CD14-positive monocyte (primary cell): ENCODE measurements around the gene UNC5A. TPM values are rescaled to one million over a fixed set of nuclear protein-coding genes. Genes with fewer than 3 reads are reported as not detected.

Source experiments
- DNase-seq, 3 donors: peaks; one replicate each; pipeline ENCODE4 v3.0.0-alpha.2; 2011 to 2022
- H2AFZ ChIP-seq: 2 replicates; pipeline ENCODE4 v1.6.0; 2012; ENCODE audit warnings: mild to moderate bottlenecking, low read depth, low read length, inconsistent platforms; ENCODE audit not compliant: insufficient read depth, poor library complexity, severe bottlenecking
- H3K27ac ChIP-seq, 2 donors: 1 replicate in 1 of 2; 2 replicates in 1 of 2; pipeline ENCODE4 v1.5.1; 2012 to 2013; ENCODE audit warnings: low read length in 2 of 2, control low read depth in 1 of 2, inconsistent platforms in 1 of 2, low read depth in 1 of 2, mild to moderate bottlenecking in 1 of 2
- H3K27me3 ChIP-seq, 2 donors: one replicate each; pipeline versions ENCODE4 v1.6.0 to v1.6.1; 2011 to 2013; ENCODE audit warnings: low read length in 2 of 2; ENCODE audit not compliant: control insufficient read depth in 2 of 2, insufficient read depth in 2 of 2
- H3K36me3 ChIP-seq, 2 donors: replicated peaks in 1 of 2; 1 replicate in 1 of 2; 2 replicates in 1 of 2; pipeline versions ENCODE4 v1.5.1 to v1.6.1; 2012 to 2013; ENCODE audit warnings: low read length in 2 of 2, control low read depth in 1 of 2, inconsistent platforms in 1 of 2, mild to moderate bottlenecking in 1 of 2; ENCODE audit not compliant: insufficient read depth in 2 of 2, control insufficient read depth in 1 of 2
- H3K4me1 ChIP-seq, 2 donors: 1 replicate in 1 of 2; 2 replicates in 1 of 2; pipeline versions ENCODE4 v1.5.1 to v1.6.1; 2012 to 2013; ENCODE audit warnings: low read length in 2 of 2, control low read depth in 1 of 2, inconsistent platforms in 1 of 2, mild to moderate bottlenecking in 1 of 2, moderate library complexity in 1 of 2; ENCODE audit not compliant: insufficient read depth in 2 of 2, control insufficient read depth in 1 of 2
- H3K4me2 ChIP-seq: replicated peaks from 2 replicates; pipeline ENCODE3; 2012; ENCODE audit warnings: low read length, moderate library complexity, mild to moderate bottlenecking; ENCODE audit not compliant: poor library complexity, severe bottlenecking; ENCODE audit errors: extremely low read depth
- H3K4me3 ChIP-seq, 3 experiments: fragments of 200-600 bp in 1 of 3; sonication (generic) in 1 of 3; replicated peaks in 1 of 3; 1 replicate in 2 of 3; 2 replicates in 1 of 3; pipeline ENCODE4 v1.5.1; 2011 to 2013; ENCODE audit warnings: low read length in 3 of 3, mild to moderate bottlenecking in 3 of 3, control low read depth in 2 of 3, low read depth in 2 of 3, inconsistent platforms in 1 of 3, moderate library complexity in 1 of 3
- H3K79me2 ChIP-seq: 2 replicates; pipeline ENCODE4 v1.6.0; 2012; ENCODE audit warnings: mild to moderate bottlenecking, control low read depth, inconsistent platforms, low read length, moderate library complexity; ENCODE audit not compliant: insufficient read depth
- H3K9ac ChIP-seq: 2 replicates; pipeline ENCODE4 v1.6.0; 2017; ENCODE audit warnings: low read length, mild to moderate bottlenecking; ENCODE audit not compliant: insufficient read depth, poor library complexity, severe bottlenecking
- H3K9me3 ChIP-seq, 2 donors: replicated peaks in 1 of 2; 1 replicate in 1 of 2; 2 replicates in 1 of 2; pipeline versions ENCODE4 v1.5.1 to v1.6.1; 2012 to 2013; ENCODE audit warnings: low read length in 2 of 2, control low read depth in 1 of 2; ENCODE audit not compliant: control insufficient read depth in 1 of 2, insufficient read depth in 1 of 2
- H4K20me1 ChIP-seq: 2 replicates; pipeline ENCODE4 v1.6.0; 2012; ENCODE audit warnings: mild to moderate bottlenecking, low read length, control low read depth, moderate library complexity; ENCODE audit not compliant: insufficient read depth
- H3K27ac Mint-ChIP-seq, 7 donors: one replicate each; pipeline ENCODE4 v1.8.0; 2020; ENCODE audit warnings: mild to moderate bottlenecking in 7 of 7, mixed read lengths in 7 of 7, moderate library complexity in 6 of 7, inconsistent platforms in 2 of 7
- H3K27me3 Mint-ChIP-seq, 3 donors: one replicate each; pipeline ENCODE4 v1.8.0; 2021 to 2022; ENCODE audit warnings: low read depth in 3 of 3, mild to moderate bottlenecking in 3 of 3, mixed read lengths in 3 of 3, moderate library complexity in 3 of 3, inconsistent platforms in 1 of 3
- H3K36me3 Mint-ChIP-seq, 2 donors: one replicate each; pipeline ENCODE4 v1.8.0; 2020; ENCODE audit warnings: mixed read lengths in 2 of 2, inconsistent platforms in 1 of 2, mild to moderate bottlenecking in 1 of 2
- H3K4me1 Mint-ChIP-seq: one replicate; pipeline ENCODE4 v1.8.0; 2020; ENCODE audit warnings: mild to moderate bottlenecking, mixed read lengths
- H3K4me3 Mint-ChIP-seq, 2 donors: one replicate each; pipeline ENCODE4 v1.8.0; 2020; ENCODE audit warnings: mild to moderate bottlenecking in 2 of 2, mixed read lengths in 2 of 2, moderate library complexity in 1 of 2
- H3K9me3 Mint-ChIP-seq, 7 donors: one replicate each; pipeline ENCODE4 v1.8.0; 2020 to 2022; ENCODE audit warnings: mixed read lengths in 7 of 7, mild to moderate bottlenecking in 6 of 7, moderate library complexity in 6 of 7, inconsistent platforms in 2 of 7
- CTCF ChIP-seq: fragments of 200-600 bp; IDR thresholded peaks from one replicate; pipeline ENCODE4 v1.8.0; 2022; ENCODE audit warnings: antibody characterized with exemption, mild to moderate bottlenecking
- WGBS: methylation state at CpG from one replicate; pipeline ENCODE4 v1.1.5; 2013; ENCODE audit warnings: missing lambda C conversion rate; ENCODE audit not compliant: insufficient coverage; 5-methylcytosine and 5-hydroxymethylcytosine counted together
- intact Hi-C, 2 donors: fragments of 100-400 bp; cut with micrococcal nuclease; formaldehyde crosslinking; loops; one replicate each; pipeline versions ENCODE4 v1.15.0 to v1.15.1; 2023
- polyA plus RNA-seq, 3 donors: library from polyadenylated mRNA; depleted of rRNA in 1 of 3; unstranded in 2 of 3; stranded (reverse) in 1 of 3; fragments of 300-500 nt in 2 of 3; fragments of >200 nt in 1 of 3; fragmentation: Illumina TruSeq in 2 of 3; gene quantifications; 1 replicate in 2 of 3; 2 replicates in 1 of 3; pipeline ENCODE4 v1.2.3, GENCODE V29; 2012 to 2021

UNC5A gene
- polyA plus RNA-seq, 3 donors = 0.03 to 0.07 TPM; not detected in 1

- Mint-ChIP-seq H3K36me3 (no peaks in the 10 kb centered on the region), H3K27ac (no peak overlapping the region), H3K4me3 (peak overlapping the region in 1 of 2 donors; percentile 78), H3K9me3 (peaks cover 0 to 23% (median 0%) of the 10 kb centered on the region in 7 donors), H3K27me3 (peaks cover 61 to 69% (median 67%) of the 10 kb centered on the region in 3 donors), H3K4me1 (peaks cover 7% of the 10 kb centered on the region)
- peaks cover 29 to 50% of the 10 kb centered on the region in 2 donors for H3K27me3 ChIP-seq
- H3K36me3 ChIP-seq = no peaks in the 10 kb centered on the region
- H3K9ac ChIP-seq = no peak overlapping the region
- no peak for TF ChIP-seq CTCF
- no peak overlapping the region for H3K4me2 ChIP-seq
- peaks cover 0 to 9% of the 10 kb centered on the region in 2 donors for H3K9me3 ChIP-seq
- H3K27ac ChIP-seq = no peak overlapping the region
- no CpG with 5 or more reads among the region's 5 CpGs for WGBS
- no peaks in the 10 kb centered on the region for H3K79me2 ChIP-seq
- H2AFZ ChIP-seq = no peak overlapping the region
- intact Hi-C loops = loop anchor here in 1 of 2 donors (10.0 kb wide), 1 partner anchor 135 kb away; no protein-coding TSS in a partner anchor
- no peak overlapping the region for H3K4me3 ChIP-seq
- no peaks in the 10 kb centered on the region for H4K20me1 ChIP-seq
- no peak for DNase-seq
- H3K4me1 ChIP-seq = peaks cover 2 to 7% of the 10 kb centered on the region in 2 donors
Observed at GRCh38 chr5:176819476-176819875, 9.1 kb downstream of the UNC5A start.

- no peak for TF ChIP-seq CTCF
- Histone ChIP-seq H3K9ac (no peak overlapping the region), H3K4me1 (peaks cover 2 to 7% of the 10 kb centered on the region in 2 donors), H3K27ac (no peak overlapping the region), H3K79me2 (no peaks in the 10 kb centered on the region), H4K20me1 (no peaks in the 10 kb centered on the region), H3K4me3 (no peak overlapping the region), H3K9me3 (peaks cover 0 to 9% of the 10 kb centered on the region in 2 donors), H3K27me3 (peaks cover 29 to 35% of the 10 kb centered on the region in 2 donors), H3K36me3 (no peaks in the 10 kb centered on the region), H2AFZ (no peak overlapping the region), H3K4me2 (no peak overlapping the region)
- H3K4me1 Mint-ChIP-seq = peaks cover 7% of the 10 kb centered on the region
- peaks cover 0 to 22% (median 0%) of the 10 kb centered on the region in 7 donors for H3K9me3 Mint-ChIP-seq
- no peak overlapping the region for H3K27ac Mint-ChIP-seq
- no peak overlapping the region for H3K4me3 Mint-ChIP-seq
- DNase-seq = no peak
- 90% methylated on average over 7 of the region's 7 CpGs for WGBS
- peaks cover 51 to 70% (median 53%) of the 10 kb centered on the region in 3 donors for H3K27me3 Mint-ChIP-seq
- intact Hi-C loops = no loop called here
- H3K36me3 Mint-ChIP-seq = no peaks in the 10 kb centered on the region
Observed at GRCh38 chr5:176820937-176821336, 10.6 kb downstream of the UNC5A start.
